ENCODE data around the gene PDCL2. TPM values are rescaled to one million over a fixed set of nuclear protein-coding genes. Genes with fewer than 3 reads are reported as not detected.

Gene PDCL2
- polyA plus RNA-seq, 3 donors, result not detected

GRCh38 chr4:55636656-55636999 lies 44.6 kb upstream of the PDCL2 start:
- no peaks in the 10 kb centered on the region for H3K79me2 ChIP-seq (ENCODE audit: insufficient read depth, low read length)
- Mint-ChIP-seq H3K4me3 (peak overlapping the region in 1 of 2 donors; percentile 76), H3K9me3 (peaks cover 0 to 11% (median 4%) of the 10 kb centered on the region in 7 donors), H3K27me3 (ENCODE audit: low read depth in 3 of 3) (peaks cover 50 to 69% (median 53%) of the 10 kb centered on the region in 3 donors), H3K4me1 (peaks cover 6% of the 10 kb centered on the region), H3K36me3 (peaks cover 0 to 4% of the 10 kb centered on the region in 2 donors), H3K27ac (no peak overlapping the region)
- H3K27me3 ChIP-seq (ENCODE audit: control insufficient read depth in 2 of 2, insufficient read depth in 2 of 2, low read length in 2 of 2), result peaks cover 45 to 57% of the 10 kb centered on the region in 2 donors
- no peak overlapping the region for H3K27ac ChIP-seq (ENCODE audit: low read depth in 1 of 2, low read length in 2 of 2)
- WGBS (ENCODE audit: insufficient coverage), result 12% methylated on average over 2 of the region's 7 CpGs
- no peak overlapping the region for H2AFZ ChIP-seq (ENCODE audit: insufficient read depth, low read depth, low read length, poor library complexity, severe bottlenecking)
- H3K9ac ChIP-seq (ENCODE audit: insufficient read depth, low read length, poor library complexity, severe bottlenecking), result no peak overlapping the region
- no peak overlapping the region for H3K4me2 ChIP-seq (replicated peaks; ENCODE audit: extremely low read depth, low read length, poor library complexity, severe bottlenecking)
- no peaks in the 10 kb centered on the region for H3K36me3 ChIP-seq (replicated peaks in 1 of 2; ENCODE audit: control insufficient read depth in 1 of 2, insufficient read depth in 2 of 2, low read length in 2 of 2)
- TF ChIP-seq, protein P1, sequence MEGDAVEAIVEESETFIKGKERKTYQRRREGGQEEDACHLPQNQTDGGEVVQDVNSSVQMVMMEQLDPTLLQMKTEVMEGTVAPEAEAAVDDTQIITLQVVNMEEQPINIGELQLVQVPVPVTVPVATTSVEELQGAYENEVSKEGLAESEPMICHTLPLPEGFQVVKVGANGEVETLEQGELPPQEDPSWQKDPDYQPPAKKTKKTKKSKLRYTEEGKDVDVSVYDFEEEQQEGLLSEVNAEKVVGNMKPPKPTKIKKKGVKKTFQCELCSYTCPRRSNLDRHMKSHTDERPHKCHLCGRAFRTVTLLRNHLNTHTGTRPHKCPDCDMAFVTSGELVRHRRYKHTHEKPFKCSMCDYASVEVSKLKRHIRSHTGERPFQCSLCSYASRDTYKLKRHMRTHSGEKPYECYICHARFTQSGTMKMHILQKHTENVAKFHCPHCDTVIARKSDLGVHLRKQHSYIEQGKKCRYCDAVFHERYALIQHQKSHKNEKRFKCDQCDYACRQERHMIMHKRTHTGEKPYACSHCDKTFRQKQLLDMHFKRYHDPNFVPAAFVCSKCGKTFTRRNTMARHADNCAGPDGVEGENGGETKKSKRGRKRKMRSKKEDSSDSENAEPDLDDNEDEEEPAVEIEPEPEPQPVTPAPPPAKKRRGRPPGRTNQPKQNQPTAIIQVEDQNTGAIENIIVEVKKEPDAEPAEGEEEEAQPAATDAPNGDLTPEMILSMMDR (IDR thresholded peaks at IDR 0.05), result no peak
- H3K4me3 ChIP-seq (replicated peaks in 1 of 3; ENCODE audit: low read depth in 2 of 3, low read length in 3 of 3), result no peak overlapping the region
- intact Hi-C loops (cut with micrococcal nuclease), result no loop called here
- no peaks in the 10 kb centered on the region for H4K20me1 ChIP-seq (ENCODE audit: insufficient read depth, low read length)
- peaks cover 0 to 5% of the 10 kb centered on the region in 2 donors for H3K4me1 ChIP-seq (ENCODE audit: control insufficient read depth in 1 of 2, insufficient read depth in 2 of 2, low read length in 2 of 2)
- peaks cover 0 to 22% of the 10 kb centered on the region in 2 donors for H3K9me3 ChIP-seq (replicated peaks in 1 of 2; ENCODE audit: control insufficient read depth in 1 of 2, insufficient read depth in 1 of 2, low read length in 2 of 2)
- no peak for DNase-seq

DNA sequence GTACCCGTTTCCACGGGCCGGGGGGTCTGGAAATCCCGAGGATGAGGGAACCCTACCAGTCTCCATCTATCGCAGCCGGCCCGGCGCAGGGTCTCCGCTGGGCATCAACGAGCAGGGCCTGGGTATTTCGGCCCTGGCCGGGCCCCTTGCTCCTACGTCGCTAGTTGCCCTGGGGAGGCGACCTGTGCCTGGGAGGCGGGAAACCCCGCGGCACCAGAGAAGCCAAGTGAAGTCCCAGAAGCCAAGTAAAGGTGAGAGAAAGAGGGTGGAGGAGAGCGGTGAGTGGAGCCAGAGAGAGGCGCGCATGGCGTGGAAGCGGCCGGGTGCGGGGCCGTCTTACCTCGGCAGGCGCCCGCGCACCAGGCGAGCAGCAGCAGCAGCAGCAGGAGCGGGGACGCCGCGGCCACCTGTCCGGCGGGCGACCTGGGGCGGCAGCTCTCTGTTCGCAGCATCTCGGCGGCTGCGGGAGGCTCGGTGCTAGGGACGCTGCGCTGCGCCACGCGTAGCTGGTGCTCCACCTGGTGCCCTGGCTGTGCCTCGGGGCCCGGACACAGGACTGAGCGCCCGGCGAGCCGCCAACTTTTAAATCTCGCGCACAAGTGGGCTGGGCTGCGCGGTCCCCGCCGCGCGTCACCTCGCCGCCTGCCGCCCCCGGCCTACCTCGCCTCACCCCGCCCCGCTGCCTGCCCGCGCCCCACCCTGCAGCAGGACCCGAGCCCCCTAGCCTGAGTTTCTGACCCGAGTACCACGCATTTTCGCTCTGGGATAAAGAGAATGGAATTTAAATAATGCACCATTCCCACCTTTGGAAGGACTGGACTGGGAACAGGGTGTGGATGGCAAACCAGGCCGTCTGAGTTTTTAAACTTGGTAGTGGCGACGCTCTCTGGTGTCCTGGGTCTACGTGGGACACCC lies 44.0 kb upstream of the PDCL2 start, which contains the start of gene NMU:
Gene NMU, minus strand, starts transcription at position 558 of the 915 bp plus-strand sequence. Its CDS starts 106 bp downstream, at position 452.
- Mint-ChIP-seq H3K27me3 (ENCODE audit: low read depth in 3 of 3) (peaks cover 54 to 74% (median 58%) of the 10 kb centered on the region in 3 donors), H3K36me3 (peaks cover 0 to 4% of the 10 kb centered on the region in 2 donors), H3K27ac (no peak within 1 kb of the TSS), H3K4me1 (peaks cover 6% of the 10 kb centered on the region), H3K4me3 (peak within 1 kb of the TSS in 1 of 2 donors; percentile 89), H3K9me3 (peaks cover 0 to 11% (median 4%) of the 10 kb centered on the region in 7 donors)
- no peak within 1 kb of the TSS for H3K4me3 ChIP-seq (replicated peaks in 1 of 3; ENCODE audit: low read depth in 2 of 3, low read length in 3 of 3)
- under 1% methylated on average over 69 of the region's 80 CpGs for WGBS (ENCODE audit: insufficient coverage)
- H3K4me1 ChIP-seq (ENCODE audit: control insufficient read depth in 1 of 2, insufficient read depth in 2 of 2, low read length in 2 of 2), result peaks cover 0 to 5% of the 10 kb centered on the region in 2 donors
- H3K9me3 ChIP-seq (replicated peaks in 1 of 2; ENCODE audit: control insufficient read depth in 1 of 2, insufficient read depth in 1 of 2, low read length in 2 of 2), result peaks cover 0 to 22% of the 10 kb centered on the region in 2 donors
- no peaks in the 10 kb centered on the region for H3K36me3 ChIP-seq (replicated peaks in 1 of 2; ENCODE audit: control insufficient read depth in 1 of 2, insufficient read depth in 2 of 2, low read length in 2 of 2)
- TF ChIP-seq, protein P1 (IDR thresholded peaks at IDR 0.05), result no peak
- intact Hi-C loops (cut with micrococcal nuclease), result no loop called here
- DNase-seq, result no peak
- H3K79me2 ChIP-seq (ENCODE audit: insufficient read depth, low read length), result no peaks in the 10 kb centered on the region
- no peak within 1 kb of the TSS for H3K9ac ChIP-seq (ENCODE audit: insufficient read depth, low read length, poor library complexity, severe bottlenecking)
- no peak within 1 kb of the TSS for H3K27ac ChIP-seq (ENCODE audit: low read depth in 1 of 2, low read length in 2 of 2)
- no peak within 1 kb of the TSS for H2AFZ ChIP-seq (ENCODE audit: insufficient read depth, low read depth, low read length, poor library complexity, severe bottlenecking)
- no peak within 1 kb of the TSS for H3K4me2 ChIP-seq (replicated peaks; ENCODE audit: extremely low read depth, low read length, poor library complexity, severe bottlenecking)
- H4K20me1 ChIP-seq (ENCODE audit: insufficient read depth, low read length), result no peaks in the 10 kb centered on the region
- peaks cover 45 to 57% of the 10 kb centered on the region in 2 donors for H3K27me3 ChIP-seq (ENCODE audit: control insufficient read depth in 2 of 2, insufficient read depth in 2 of 2, low read length in 2 of 2)

All from CD14-positive monocyte (primary cell).